Spleen (tissue), 7 donors: ENCODE data around the gene IBA57.

Source experiments
- POLR2A ChIP-seq, 3 donors: fragments of 450-650 bp; IDR thresholded peaks; one replicate each; pipeline ENCODE4 v1.5.1; 2017; ENCODE audit warnings: antibody characterized with exemption in 3 of 3, mild to moderate bottlenecking in 1 of 3
- POLR2AphosphoS5 ChIP-seq, 3 donors: sonication (generic); formaldehyde crosslinking; IDR thresholded peaks; one replicate each; pipeline ENCODE4 v1.5.1; 2017; ENCODE audit warnings: antibody characterized with exemption in 3 of 3
- TF ChIP-seq, protein P1 (sequence below), 11 experiments: fragments of 200-600 bp in 7 of 11; fragments of 450-650 bp in 4 of 11; sonication (generic) in 4 of 11; IDR thresholded peaks in 8 of 11; conservative IDR thresholded peaks in 3 of 11; 1 replicate in 7 of 11; 2 replicates in 4 of 11; pipeline versions ENCODE4 v1.4.0 to v1.8.0; 2016 to 2021; ENCODE audit warnings: antibody characterized with exemption in 11 of 11, inconsistent platforms in 4 of 11, mild to moderate bottlenecking in 1 of 11
- donor health status: DM: no; HTN: no; CAD: no; lungs with moderate emphysema.
- donor health status: DM: no; HTN: no; CAD: no.
- donor health status: DM: no; HTN: no; CAD: no.

DNA sequence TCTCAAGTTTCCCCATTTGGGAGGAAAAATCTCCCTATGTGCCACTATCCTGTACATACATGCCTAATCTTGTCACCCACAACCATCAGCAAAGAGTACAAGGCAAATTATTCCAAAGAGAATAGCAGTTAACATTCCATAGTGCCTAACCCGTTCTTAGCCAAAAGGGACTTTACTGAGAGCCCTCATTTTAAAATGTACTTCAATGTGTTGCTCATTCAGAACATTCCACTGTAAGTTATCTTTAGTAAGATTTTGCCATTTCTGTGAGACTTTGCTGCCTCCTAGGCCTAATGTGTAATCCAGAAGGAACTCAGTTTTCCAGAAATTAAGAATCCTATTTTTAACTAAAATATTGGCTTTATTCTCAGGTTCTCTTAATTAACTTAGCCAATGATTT is 45.3 kb upstream of the IBA57 start:
- TF ChIP-seq, protein P1, sequence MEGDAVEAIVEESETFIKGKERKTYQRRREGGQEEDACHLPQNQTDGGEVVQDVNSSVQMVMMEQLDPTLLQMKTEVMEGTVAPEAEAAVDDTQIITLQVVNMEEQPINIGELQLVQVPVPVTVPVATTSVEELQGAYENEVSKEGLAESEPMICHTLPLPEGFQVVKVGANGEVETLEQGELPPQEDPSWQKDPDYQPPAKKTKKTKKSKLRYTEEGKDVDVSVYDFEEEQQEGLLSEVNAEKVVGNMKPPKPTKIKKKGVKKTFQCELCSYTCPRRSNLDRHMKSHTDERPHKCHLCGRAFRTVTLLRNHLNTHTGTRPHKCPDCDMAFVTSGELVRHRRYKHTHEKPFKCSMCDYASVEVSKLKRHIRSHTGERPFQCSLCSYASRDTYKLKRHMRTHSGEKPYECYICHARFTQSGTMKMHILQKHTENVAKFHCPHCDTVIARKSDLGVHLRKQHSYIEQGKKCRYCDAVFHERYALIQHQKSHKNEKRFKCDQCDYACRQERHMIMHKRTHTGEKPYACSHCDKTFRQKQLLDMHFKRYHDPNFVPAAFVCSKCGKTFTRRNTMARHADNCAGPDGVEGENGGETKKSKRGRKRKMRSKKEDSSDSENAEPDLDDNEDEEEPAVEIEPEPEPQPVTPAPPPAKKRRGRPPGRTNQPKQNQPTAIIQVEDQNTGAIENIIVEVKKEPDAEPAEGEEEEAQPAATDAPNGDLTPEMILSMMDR (IDR thresholded peaks at IDR 0.05 in 8 of 11, conservative IDR thresholded peaks at IDR 0.05 in 3 of 11), result no peak
- TF ChIP-seq POLR2A (IDR thresholded peaks at IDR 0.05), result no peak
- no peak for TF ChIP-seq POLR2AphosphoS5 (IDR thresholded peaks at IDR 0.05)
